ENCODE measurements around the gene HAUS3. TPM values are rescaled to one million over a fixed set of nuclear protein-coding genes. Genes with fewer than 3 reads are reported as not detected.

Gene HAUS3
- total and polyA plus RNA-seq, 4 donors = 2.3 to 13.9 (median 5.3) TPM

DNA sequence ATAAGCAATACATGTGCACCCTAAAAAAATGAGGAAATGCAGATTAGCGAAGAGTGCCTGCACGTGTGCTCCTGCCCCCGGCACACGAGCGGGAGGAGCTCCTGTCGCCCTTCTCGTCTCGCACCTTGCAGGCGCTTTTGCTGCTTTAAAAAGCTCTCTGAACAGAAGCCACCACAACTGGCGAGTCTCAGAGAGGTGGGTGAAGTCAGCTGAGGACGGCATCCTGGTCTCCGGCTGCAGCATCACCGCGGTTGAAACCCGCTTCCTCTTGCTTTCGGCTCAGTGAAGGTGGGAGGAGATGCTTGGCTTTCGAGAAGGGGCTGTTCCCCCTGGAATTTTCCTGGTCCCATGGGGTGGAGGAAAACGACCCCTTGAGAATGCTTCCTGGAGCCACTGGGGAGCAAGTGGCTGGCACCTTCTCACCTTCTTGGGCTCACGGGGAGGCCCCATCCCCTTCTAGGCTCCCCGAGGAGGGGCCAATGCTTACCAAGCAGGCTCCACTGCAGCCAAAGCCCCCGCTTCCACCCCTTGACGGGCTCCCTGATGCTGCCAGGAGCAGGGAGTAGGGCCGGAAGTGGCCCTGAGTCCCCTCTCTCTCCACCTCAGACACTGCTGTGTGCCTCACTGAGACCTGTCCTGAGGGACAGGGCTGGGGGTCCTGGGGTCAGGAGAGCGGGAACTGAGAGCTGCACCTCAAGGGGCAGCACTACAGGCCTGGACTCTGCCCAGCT is 49.2 kb upstream of the HAUS3 start:
- no peaks in the 10 kb centered on the region for H3K36me3 ChIP-seq (ENCODE audit: control insufficient read depth in 4 of 4, insufficient read depth in 3 of 4, low read depth in 1 of 4, low read length in 3 of 4)
- H3K9ac ChIP-seq (ENCODE audit: low read depth in 1 of 2, low read length in 2 of 2) = no peak overlapping the region
- H3K27me3 ChIP-seq (ENCODE audit: control insufficient read depth in 4 of 4, insufficient read depth in 4 of 4, low read length in 3 of 4) = no peaks in the 10 kb centered on the region
- 78% methylated on average over 24 of the region's 24 CpGs for WGBS
- DNase-seq (ENCODE audit: low spot score) = no peak
- H3K27ac ChIP-seq (ENCODE audit: low read depth in 1 of 2, low read length in 2 of 2) = no peak overlapping the region
- TF ChIP-seq, protein P1, sequence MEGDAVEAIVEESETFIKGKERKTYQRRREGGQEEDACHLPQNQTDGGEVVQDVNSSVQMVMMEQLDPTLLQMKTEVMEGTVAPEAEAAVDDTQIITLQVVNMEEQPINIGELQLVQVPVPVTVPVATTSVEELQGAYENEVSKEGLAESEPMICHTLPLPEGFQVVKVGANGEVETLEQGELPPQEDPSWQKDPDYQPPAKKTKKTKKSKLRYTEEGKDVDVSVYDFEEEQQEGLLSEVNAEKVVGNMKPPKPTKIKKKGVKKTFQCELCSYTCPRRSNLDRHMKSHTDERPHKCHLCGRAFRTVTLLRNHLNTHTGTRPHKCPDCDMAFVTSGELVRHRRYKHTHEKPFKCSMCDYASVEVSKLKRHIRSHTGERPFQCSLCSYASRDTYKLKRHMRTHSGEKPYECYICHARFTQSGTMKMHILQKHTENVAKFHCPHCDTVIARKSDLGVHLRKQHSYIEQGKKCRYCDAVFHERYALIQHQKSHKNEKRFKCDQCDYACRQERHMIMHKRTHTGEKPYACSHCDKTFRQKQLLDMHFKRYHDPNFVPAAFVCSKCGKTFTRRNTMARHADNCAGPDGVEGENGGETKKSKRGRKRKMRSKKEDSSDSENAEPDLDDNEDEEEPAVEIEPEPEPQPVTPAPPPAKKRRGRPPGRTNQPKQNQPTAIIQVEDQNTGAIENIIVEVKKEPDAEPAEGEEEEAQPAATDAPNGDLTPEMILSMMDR (IDR thresholded peaks at IDR 0.05; ENCODE audit: low read depth, low read length, missing input control) = no peak
- TF ChIP-seq FOXA1 (IDR thresholded peaks at IDR 0.05) (no peak), RXRA (IDR thresholded peaks at IDR 0.05) (no peak), HNF4G (IDR thresholded peaks at IDR 0.05) (no peak), GABPA (IDR thresholded peaks at IDR 0.05 in 1 of 2, conservative IDR thresholded peaks at IDR 0.05 in 1 of 2) (no peak), SP1 (IDR thresholded peaks at IDR 0.05) (no peak), FOXA2 (IDR thresholded peaks at IDR 0.05) (no peak)
- TF ChIP-seq, protein P2, sequence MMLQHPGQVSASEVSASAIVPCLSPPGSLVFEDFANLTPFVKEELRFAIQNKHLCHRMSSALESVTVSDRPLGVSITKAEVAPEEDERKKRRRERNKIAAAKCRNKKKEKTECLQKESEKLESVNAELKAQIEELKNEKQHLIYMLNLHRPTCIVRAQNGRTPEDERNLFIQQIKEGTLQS (IDR thresholded peaks at IDR 0.05) = no peak
- H3K4me1 ChIP-seq (ENCODE audit: control insufficient read depth in 4 of 4, insufficient read depth in 4 of 4, low read length in 3 of 4) = no peaks in the 10 kb centered on the region
- H3K9me3 ChIP-seq (ENCODE audit: control insufficient read depth in 4 of 4, low read length in 3 of 4) = no peaks in the 10 kb centered on the region
- H3K4me3 ChIP-seq (ENCODE audit: low read depth in 1 of 3, low read length in 3 of 3) = no peak overlapping the region

DNA sequence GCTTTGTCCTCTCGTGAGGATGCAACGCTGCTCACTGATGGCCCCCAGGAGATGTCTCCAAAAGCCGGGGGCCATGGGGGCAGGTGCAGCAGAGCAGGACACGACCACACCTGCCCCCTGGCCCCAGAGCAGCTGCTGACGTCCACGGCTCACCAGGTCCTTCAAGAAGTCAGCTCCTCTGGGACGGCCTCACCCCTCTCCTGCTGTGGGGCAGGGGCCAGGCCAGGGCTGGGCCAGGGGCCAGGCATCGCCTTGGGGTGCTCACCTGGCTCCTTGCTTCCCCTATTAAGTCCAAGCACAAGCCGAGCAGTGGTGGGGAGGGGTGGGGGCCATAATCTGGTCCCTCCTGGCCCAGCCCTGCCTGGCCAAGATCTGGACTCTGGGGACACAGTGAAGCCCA is 48.6 kb upstream of the HAUS3 start:
- TF ChIP-seq FOXA1 (IDR thresholded peaks at IDR 0.05) = no peak
- TF ChIP-seq, protein P3, sequence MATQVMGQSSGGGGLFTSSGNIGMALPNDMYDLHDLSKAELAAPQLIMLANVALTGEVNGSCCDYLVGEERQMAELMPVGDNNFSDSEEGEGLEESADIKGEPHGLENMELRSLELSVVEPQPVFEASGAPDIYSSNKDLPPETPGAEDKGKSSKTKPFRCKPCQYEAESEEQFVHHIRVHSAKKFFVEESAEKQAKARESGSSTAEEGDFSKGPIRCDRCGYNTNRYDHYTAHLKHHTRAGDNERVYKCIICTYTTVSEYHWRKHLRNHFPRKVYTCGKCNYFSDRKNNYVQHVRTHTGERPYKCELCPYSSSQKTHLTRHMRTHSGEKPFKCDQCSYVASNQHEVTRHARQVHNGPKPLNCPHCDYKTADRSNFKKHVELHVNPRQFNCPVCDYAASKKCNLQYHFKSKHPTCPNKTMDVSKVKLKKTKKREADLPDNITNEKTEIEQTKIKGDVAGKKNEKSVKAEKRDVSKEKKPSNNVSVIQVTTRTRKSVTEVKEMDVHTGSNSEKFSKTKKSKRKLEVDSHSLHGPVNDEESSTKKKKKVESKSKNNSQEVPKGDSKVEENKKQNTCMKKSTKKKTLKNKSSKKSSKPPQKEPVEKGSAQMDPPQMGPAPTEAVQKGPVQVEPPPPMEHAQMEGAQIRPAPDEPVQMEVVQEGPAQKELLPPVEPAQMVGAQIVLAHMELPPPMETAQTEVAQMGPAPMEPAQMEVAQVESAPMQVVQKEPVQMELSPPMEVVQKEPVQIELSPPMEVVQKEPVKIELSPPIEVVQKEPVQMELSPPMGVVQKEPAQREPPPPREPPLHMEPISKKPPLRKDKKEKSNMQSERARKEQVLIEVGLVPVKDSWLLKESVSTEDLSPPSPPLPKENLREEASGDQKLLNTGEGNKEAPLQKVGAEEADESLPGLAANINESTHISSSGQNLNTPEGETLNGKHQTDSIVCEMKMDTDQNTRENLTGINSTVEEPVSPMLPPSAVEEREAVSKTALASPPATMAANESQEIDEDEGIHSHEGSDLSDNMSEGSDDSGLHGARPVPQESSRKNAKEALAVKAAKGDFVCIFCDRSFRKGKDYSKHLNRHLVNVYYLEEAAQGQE (IDR thresholded peaks at IDR 0.05) = no peak
- TF ChIP-seq TAF1 (conservative IDR thresholded peaks at IDR 0.05) = no peak
- TF ChIP-seq HNF4A (conservative IDR thresholded peaks at IDR 0.05) = no peak
- no peak for TF ChIP-seq NR2F2 (IDR thresholded peaks at IDR 0.05)
- TF ChIP-seq YY1 (IDR thresholded peaks at IDR 0.05) = no peak
- no peak for TF ChIP-seq GABPA (IDR thresholded peaks at IDR 0.05 in 1 of 2, conservative IDR thresholded peaks at IDR 0.05 in 1 of 2)
- no peak for TF ChIP-seq RAD21 (IDR thresholded peaks at IDR 0.05)
- TF ChIP-seq HNF4G (IDR thresholded peaks at IDR 0.05) = no peak
- TF ChIP-seq, protein P4, sequence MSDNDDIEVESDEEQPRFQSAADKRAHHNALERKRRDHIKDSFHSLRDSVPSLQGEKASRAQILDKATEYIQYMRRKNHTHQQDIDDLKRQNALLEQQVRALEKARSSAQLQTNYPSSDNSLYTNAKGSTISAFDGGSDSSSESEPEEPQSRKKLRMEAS (IDR thresholded peaks at IDR 0.05) = no peak
- TF ChIP-seq RXRA (IDR thresholded peaks at IDR 0.05) = no peak
- no peak for TF ChIP-seq SP1 (IDR thresholded peaks at IDR 0.05)
- TF ChIP-seq JUND (IDR thresholded peaks at IDR 0.05) = no peak
- TF ChIP-seq EGR1 (IDR thresholded peaks at IDR 0.05; ENCODE audit: low read depth in 2 of 2) = no peak
- TF ChIP-seq, protein P5, sequence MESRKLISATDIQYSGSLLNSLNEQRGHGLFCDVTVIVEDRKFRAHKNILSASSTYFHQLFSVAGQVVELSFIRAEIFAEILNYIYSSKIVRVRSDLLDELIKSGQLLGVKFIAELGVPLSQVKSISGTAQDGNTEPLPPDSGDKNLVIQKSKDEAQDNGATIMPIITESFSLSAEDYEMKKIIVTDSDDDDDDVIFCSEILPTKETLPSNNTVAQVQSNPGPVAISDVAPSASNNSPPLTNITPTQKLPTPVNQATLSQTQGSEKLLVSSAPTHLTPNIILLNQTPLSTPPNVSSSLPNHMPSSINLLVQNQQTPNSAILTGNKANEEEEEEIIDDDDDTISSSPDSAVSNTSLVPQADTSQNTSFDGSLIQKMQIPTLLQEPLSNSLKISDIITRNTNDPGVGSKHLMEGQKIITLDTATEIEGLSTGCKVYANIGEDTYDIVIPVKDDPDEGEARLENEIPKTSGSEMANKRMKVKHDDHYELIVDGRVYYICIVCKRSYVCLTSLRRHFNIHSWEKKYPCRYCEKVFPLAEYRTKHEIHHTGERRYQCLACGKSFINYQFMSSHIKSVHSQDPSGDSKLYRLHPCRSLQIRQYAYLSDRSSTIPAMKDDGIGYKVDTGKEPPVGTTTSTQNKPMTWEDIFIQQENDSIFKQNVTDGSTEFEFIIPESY (IDR thresholded peaks at IDR 0.05) = no peak
- TF ChIP-seq, protein P2 (IDR thresholded peaks at IDR 0.05) = no peak
- TF ChIP-seq, protein P1 (IDR thresholded peaks at IDR 0.05; ENCODE audit: low read depth, low read length, missing input control) = no peak
- no peak overlapping the region for H3K27ac ChIP-seq (ENCODE audit: low read depth in 1 of 2, low read length in 2 of 2)
- no peaks in the 10 kb centered on the region for H3K4me1 ChIP-seq (ENCODE audit: control insufficient read depth in 4 of 4, insufficient read depth in 4 of 4, low read length in 3 of 4)
- H3K36me3 ChIP-seq (ENCODE audit: control insufficient read depth in 4 of 4, insufficient read depth in 3 of 4, low read depth in 1 of 4, low read length in 3 of 4) = no peaks in the 10 kb centered on the region
- no peaks in the 10 kb centered on the region for H3K9me3 ChIP-seq (ENCODE audit: control insufficient read depth in 4 of 4, low read length in 3 of 4)
- 94% methylated on average over 9 of the region's 9 CpGs for WGBS
- no peak overlapping the region for H3K4me3 ChIP-seq (ENCODE audit: low read depth in 1 of 3, low read length in 3 of 3)
- no peaks in the 10 kb centered on the region for H3K27me3 ChIP-seq (ENCODE audit: control insufficient read depth in 4 of 4, insufficient read depth in 4 of 4, low read length in 3 of 4)
- DNase-seq (ENCODE audit: low spot score) = no peak
- H3K9ac ChIP-seq (ENCODE audit: low read depth in 1 of 2, low read length in 2 of 2) = no peak overlapping the region

All from liver (tissue), 9 donors.